ENCODE results near the gene DHRSX.

DHRSX gene

GRCh38 chrX:2445662-2446623 lies 54.8 kb downstream of the DHRSX start:
- Histone ChIP-seq H3F3A (ENCODE audit: insufficient read depth) (no peaks in the 10 kb centered on the region), H3K9me3 (ENCODE audit: insufficient read depth, low read length) (no peaks in the 10 kb centered on the region), H3K9me2 (replicated peaks; ENCODE audit: insufficient read depth, low read length) (no peaks in the 10 kb centered on the region), H3K27ac (ENCODE audit: low read depth, low read length) (no peak overlapping the region), H3K4me3 (ENCODE audit: insufficient read depth, low read length, poor library complexity, severe bottlenecking) (no peak overlapping the region), H4K20me1 (ENCODE audit: low read depth, low read length) (no peaks in the 10 kb centered on the region), H3K27me3 (ENCODE audit: low read length) (no peaks in the 10 kb centered on the region), H3K79me2 (ENCODE audit: insufficient read depth, low read length) (no peaks in the 10 kb centered on the region), H3K4me2 (ENCODE audit: low read depth, low read length, poor library complexity, severe bottlenecking) (no peak overlapping the region), H3K36me3 (ENCODE audit: low read length) (no peaks in the 10 kb centered on the region), H3K9ac (ENCODE audit: low read length) (no peak overlapping the region), H2AFZ (ENCODE audit: low read depth, low read length, severe bottlenecking) (no peak overlapping the region)
- TF ChIP-seq EZH2phosphoT487 (conservative IDR thresholded peaks at IDR 0.05; ENCODE audit: low read length) (no peak), CTCF (IDR thresholded peaks at IDR 0.05; ENCODE audit: insufficient read depth, low read length, poor library complexity, severe bottlenecking) (no peak)

- no peaks in the 10 kb centered on the region for H3K9me2 ChIP-seq (replicated peaks; ENCODE audit: insufficient read depth, low read length)
- no peaks in the 10 kb centered on the region for H3K27me3 ChIP-seq (ENCODE audit: low read length)
- no peak overlapping the region for H3K27ac ChIP-seq (ENCODE audit: low read depth, low read length)
- H4K20me1 ChIP-seq (ENCODE audit: low read depth, low read length): no peaks in the 10 kb centered on the region
- H3K79me2 ChIP-seq (ENCODE audit: insufficient read depth, low read length): no peaks in the 10 kb centered on the region
- no peak for TF ChIP-seq EZH2phosphoT487 (conservative IDR thresholded peaks at IDR 0.05; ENCODE audit: low read length)
- TF ChIP-seq CTCF (IDR thresholded peaks at IDR 0.05; ENCODE audit: insufficient read depth, low read length, poor library complexity, severe bottlenecking): no peak
- no peak overlapping the region for H3K4me2 ChIP-seq (ENCODE audit: low read depth, low read length, poor library complexity, severe bottlenecking)
- H3F3A ChIP-seq (ENCODE audit: insufficient read depth): no peaks in the 10 kb centered on the region
- no peak overlapping the region for H3K4me3 ChIP-seq (ENCODE audit: insufficient read depth, low read length, poor library complexity, severe bottlenecking)
- H3K9ac ChIP-seq (ENCODE audit: low read length): no peak overlapping the region
- no peak overlapping the region for H2AFZ ChIP-seq (ENCODE audit: low read depth, low read length, severe bottlenecking)
- H3K9me3 ChIP-seq (ENCODE audit: insufficient read depth, low read length): no peaks in the 10 kb centered on the region
- H3K36me3 ChIP-seq (ENCODE audit: low read length): no peaks in the 10 kb centered on the region
Measured at GRCh38 chrX:2442694-2443093, 58.1 kb downstream of the DHRSX start.

GRCh38 chrX:2441466-2441865 lies 59.3 kb downstream of the DHRSX start:
- Histone ChIP-seq H3F3A (ENCODE audit: insufficient read depth) (no peaks in the 10 kb centered on the region), H3K4me3 (ENCODE audit: insufficient read depth, low read length, poor library complexity, severe bottlenecking) (no peak overlapping the region), H3K4me2 (ENCODE audit: low read depth, low read length, poor library complexity, severe bottlenecking) (no peak overlapping the region), H3K9me3 (ENCODE audit: insufficient read depth, low read length) (no peaks in the 10 kb centered on the region), H4K20me1 (ENCODE audit: low read depth, low read length) (no peaks in the 10 kb centered on the region), H3K9ac (ENCODE audit: low read length) (no peak overlapping the region), H3K27ac (ENCODE audit: low read depth, low read length) (no peak overlapping the region), H2AFZ (ENCODE audit: low read depth, low read length, severe bottlenecking) (no peak overlapping the region), H3K9me2 (replicated peaks; ENCODE audit: insufficient read depth, low read length) (no peaks in the 10 kb centered on the region), H3K79me2 (ENCODE audit: insufficient read depth, low read length) (no peaks in the 10 kb centered on the region), H3K36me3 (ENCODE audit: low read length) (no peaks in the 10 kb centered on the region), H3K27me3 (ENCODE audit: low read length) (no peaks in the 10 kb centered on the region)
- TF ChIP-seq CTCF (IDR thresholded peaks at IDR 0.05; ENCODE audit: insufficient read depth, low read length, poor library complexity, severe bottlenecking) (no peak), EZH2phosphoT487 (conservative IDR thresholded peaks at IDR 0.05; ENCODE audit: low read length) (no peak)

Measured in SU-DHL-6 (cell line).